Mucosa of descending colon (tissue), 3 donors: ENCODE data around the gene RGS11. TPM values are rescaled to one million over a fixed set of nuclear protein-coding genes. Genes with fewer than 3 reads are reported as not detected.

Experiments used
- ATAC-seq: fragments of 200-7000 bp; cut with Tn5 transposase; one replicate; pipeline ENCODE4 v1.9.1; 2020; ENCODE audit warnings: mild to moderate bottlenecking, moderate library complexity
- DNase-seq, 3 donors: peaks; one replicate each; pipeline ENCODE4 v3.0.0-alpha.2; 2020
- H3K36me3 ChIP-seq: fragments of 200-600 bp; one replicate; pipeline ENCODE4 v1.8.0; 2021; ENCODE audit warnings: low read depth, mild to moderate bottlenecking
- H3K4me1 ChIP-seq: fragments of 200-600 bp; one replicate; pipeline ENCODE4 v1.8.0; 2021; ENCODE audit warnings: low read depth, mild to moderate bottlenecking
- H3K4me3 ChIP-seq: fragments of 200-600 bp; one replicate; pipeline ENCODE4 v1.8.0; 2021; ENCODE audit warnings: mild to moderate bottlenecking
- H3K9me3 ChIP-seq: fragments of 200-600 bp; one replicate; pipeline ENCODE4 v1.8.0; 2021; ENCODE audit warnings: mild to moderate bottlenecking
- CTCF ChIP-seq: fragments of 200-600 bp; IDR thresholded peaks from one replicate; pipeline ENCODE4 v1.8.0; 2022; ENCODE audit warnings: antibody characterized with exemption, mild to moderate bottlenecking
- intact Hi-C, 2 donors: fragments of 100-400 bp; cut with DNase I in 1 of 2; cut with micrococcal nuclease in 1 of 2; formaldehyde crosslinking; loops; one replicate each; pipeline versions ENCODE4 v1.11.0 to v1.11.1; 2022; cut with DNase I, micrococcal nuclease
- total RNA-seq, 3 donors: library from RNA; stranded (reverse); fragmentation: NEBNext Ultra II Directional in 2 of 3; extraction: Animal tissue kit (Norgen Biotek cat#: 25700) in 2 of 3; gene quantifications; one replicate each; pipeline versions ENCODE4 v1.2.1 to v1.2.4, GENCODE V29; 2021 to 2023
- donor health status: DM: no; HTN: no; CAD: no; lungs with moderate emphysema.
- donor health status: DM: no; HTN: no; CAD: no.
- donor health status: DM: no; HTN: yes; CAD: no.

Gene RGS11
- total RNA-seq, 3 donors from 2014 or later = 2.6 to 10.0 (median 8.1) TPM

- Histone ChIP-seq H3K4me1 (no peaks in the 10 kb centered on the region), H3K4me3 (no peak overlapping the region), H3K9me3 (no peaks in the 10 kb centered on the region), H3K36me3 (no peaks in the 10 kb centered on the region)
- ATAC-seq (peak; percentile 39), DNase-seq (no peak)
- intact Hi-C loops = no loop called here
- TF ChIP-seq CTCF = no peak
These were observed 10.0 kb downstream of the RGS11 start for GRCh38 chr16:265711-266110.

- no peak for TF ChIP-seq CTCF
- Histone ChIP-seq H3K4me3 (no peak overlapping the region), H3K36me3 (no peaks in the 10 kb centered on the region), H3K4me1 (no peaks in the 10 kb centered on the region), H3K9me3 (no peaks in the 10 kb centered on the region)
- ATAC-seq (no peak), DNase-seq (no peak)
- intact Hi-C loops = no loop called here
These were observed 10.7 kb downstream of the RGS11 start for GRCh38 chr16:265002-265529.

- Histone ChIP-seq H3K36me3 (no peaks in the 10 kb centered on the region), H3K9me3 (no peaks in the 10 kb centered on the region), H3K4me3 (no peak overlapping the region), H3K4me1 (no peaks in the 10 kb centered on the region)
- no peak for ATAC-seq
- DNase-seq = no peak
- intact Hi-C loops = no loop called here
- TF ChIP-seq CTCF = no peak
These were observed 11.2 kb downstream of the RGS11 start for GRCh38 chr16:264440-264951.

GRCh38 chr16:263944-264343, 11.8 kb downstream of the RGS11 start:
- H3K4me3 ChIP-seq = no peak overlapping the region
- ATAC-seq = no peak
- no peak for TF ChIP-seq CTCF
- no peaks in the 10 kb centered on the region for H3K4me1 ChIP-seq
- no peaks in the 10 kb centered on the region for H3K9me3 ChIP-seq
- intact Hi-C loops = no loop called here
- no peak for DNase-seq
- H3K36me3 ChIP-seq = no peaks in the 10 kb centered on the region

GRCh38 chr16:263182-263774, 12.5 kb downstream of the RGS11 start:
- Histone ChIP-seq H3K4me3 (no peak overlapping the region), H3K36me3 (no peaks in the 10 kb centered on the region), H3K4me1 (no peaks in the 10 kb centered on the region), H3K9me3 (no peaks in the 10 kb centered on the region)
- ATAC-seq = no peak
- no peak for TF ChIP-seq CTCF
- intact Hi-C loops = no loop called here
- no peak for DNase-seq
